ENCODE results near the gene PCED1B.
"Not testable (repeated sequence)": the region's sequence is repeated elsewhere in the genome, so short reads cannot be mapped to it uniquely, and the experiment has no call there.

The PCED1B gene

DNA sequence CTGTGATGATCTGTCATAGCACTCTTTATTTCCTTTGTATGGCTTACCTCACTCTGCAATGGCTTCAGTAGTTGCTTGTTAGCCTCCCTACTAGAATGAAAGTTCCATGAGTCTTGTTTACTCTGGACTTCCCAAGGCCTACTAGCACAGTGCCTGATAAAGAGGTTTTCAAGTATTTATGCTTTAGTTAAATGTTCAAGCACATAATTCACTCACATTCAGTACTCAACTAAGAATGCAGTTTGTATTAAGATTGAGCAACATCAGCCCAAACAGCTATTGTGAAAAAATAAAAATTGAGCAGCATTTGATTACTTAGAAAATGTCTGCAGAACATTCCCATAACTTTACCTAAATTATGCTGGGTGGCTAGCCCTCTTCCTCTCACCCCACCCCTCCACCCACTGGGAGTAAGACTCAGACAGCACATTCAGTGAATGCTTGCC lies 159.3 kb downstream of the PCED1B start:
- DNase-seq, result no peak

DNA sequence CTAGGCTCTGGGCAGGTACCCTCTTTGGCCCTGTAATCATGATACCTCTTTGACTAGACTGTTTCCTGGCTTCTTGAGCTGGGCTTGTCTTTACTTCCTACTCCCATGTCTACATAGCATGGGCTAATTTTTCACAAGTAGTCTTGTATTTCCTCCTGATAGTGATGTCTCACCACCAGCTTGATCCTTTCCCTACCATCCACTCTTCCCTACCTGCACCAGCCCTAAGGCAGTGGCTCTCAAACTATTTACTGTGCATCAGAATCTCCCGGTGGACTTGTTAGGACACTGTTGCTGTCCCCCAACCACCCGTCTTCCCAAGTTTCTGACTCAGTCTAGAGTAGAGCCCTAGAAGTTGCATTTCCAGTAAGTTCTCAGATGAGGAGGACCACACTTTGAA lies 163.0 kb downstream of the PCED1B start:
- DNase-seq, result no peak

DNA sequence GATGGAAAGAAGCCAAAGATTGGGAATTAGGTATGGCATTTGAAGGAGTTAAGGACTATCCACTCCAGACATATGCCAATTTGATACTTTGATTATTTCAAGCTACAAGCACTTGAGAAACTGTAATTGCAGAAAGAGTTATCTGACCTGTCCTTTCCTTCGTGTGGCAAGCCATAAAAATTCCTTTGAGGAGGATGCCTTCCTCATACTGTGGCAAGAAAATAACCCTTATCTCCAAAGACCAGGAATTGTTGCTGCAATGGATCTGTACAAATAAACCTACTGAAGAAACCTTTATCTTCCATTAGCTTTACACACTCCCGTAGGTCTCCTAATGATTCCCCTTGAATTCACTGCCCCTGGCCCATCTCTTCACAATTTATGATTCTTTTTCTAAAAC lies 165.4 kb downstream of the PCED1B start:
- DNase-seq, result no peak

- DNase-seq, result no peak
Measured at GRCh38 chr12:47245623-47246022, 166.2 kb downstream of the PCED1B start.

DNA sequence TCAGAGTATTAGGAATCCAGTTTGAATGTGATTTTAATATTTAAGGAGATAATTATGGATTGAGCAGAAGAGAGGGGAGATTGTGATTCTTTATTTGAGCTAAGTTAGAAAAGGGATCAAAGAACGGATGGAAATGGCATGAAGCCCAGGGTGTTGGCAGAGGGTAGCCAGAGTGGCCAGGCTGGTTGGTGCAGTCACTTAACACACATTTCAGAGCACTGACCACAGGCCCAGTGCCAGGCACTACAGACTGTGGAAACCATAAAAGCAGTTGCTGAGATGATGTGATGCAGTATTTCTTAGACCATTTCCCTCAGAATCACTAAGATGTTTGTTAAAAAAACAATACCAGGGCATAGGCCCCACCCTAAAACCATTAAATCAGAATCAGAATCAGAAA lies 168.0 kb downstream of the PCED1B start:
- DNase-seq, result no peak

DNA sequence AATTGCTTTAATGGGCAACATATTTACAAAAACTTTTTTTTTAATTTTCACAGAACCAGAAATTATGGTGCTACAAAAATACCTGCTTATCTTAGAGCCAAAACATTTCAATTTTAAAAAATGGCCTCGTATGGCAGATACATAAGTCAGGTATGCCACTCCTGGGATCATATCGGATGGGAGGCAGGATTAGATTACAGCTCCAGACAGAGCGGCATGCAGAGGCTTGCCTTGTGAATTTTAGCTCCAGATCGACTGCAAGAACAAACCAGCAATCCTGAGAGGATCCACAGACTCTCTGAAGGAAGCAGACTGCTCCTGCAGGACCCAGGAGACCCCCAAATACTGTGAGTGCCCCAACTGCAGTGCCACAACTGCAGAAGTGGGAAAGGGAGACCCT lies 169.7 kb downstream of the PCED1B start:
- no peak for DNase-seq

GRCh38 chr12:47249719-47250357 lies 170.4 kb downstream of the PCED1B start:
- no peak for DNase-seq

DNA sequence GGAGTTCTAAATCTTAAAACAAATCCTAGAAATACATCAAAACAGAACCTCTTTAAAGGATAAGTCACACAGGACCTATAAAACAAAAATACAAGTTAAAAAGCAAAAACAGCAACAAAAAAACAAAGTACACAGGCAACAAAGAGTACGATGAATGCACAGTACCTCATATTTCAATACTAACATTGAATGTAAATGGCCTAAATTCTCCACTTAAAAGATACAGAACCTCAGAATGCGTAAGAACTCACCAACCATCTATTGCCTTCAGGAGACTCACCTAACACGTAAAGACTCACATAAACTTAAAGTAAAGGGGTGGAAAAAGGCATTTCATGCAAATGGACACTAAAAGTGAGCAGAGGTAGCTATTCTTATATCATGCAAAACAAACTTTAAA lies 172.5 kb downstream of the PCED1B start:
- DNase-seq, result no peak

GRCh38 chr12:47264951-47265350 lies 185.5 kb downstream of the PCED1B start:
- DNase-seq, result no peak

- no peak for DNase-seq
Measured at GRCh38 chr12:47265391-47265790, 186.0 kb downstream of the PCED1B start.

DNA sequence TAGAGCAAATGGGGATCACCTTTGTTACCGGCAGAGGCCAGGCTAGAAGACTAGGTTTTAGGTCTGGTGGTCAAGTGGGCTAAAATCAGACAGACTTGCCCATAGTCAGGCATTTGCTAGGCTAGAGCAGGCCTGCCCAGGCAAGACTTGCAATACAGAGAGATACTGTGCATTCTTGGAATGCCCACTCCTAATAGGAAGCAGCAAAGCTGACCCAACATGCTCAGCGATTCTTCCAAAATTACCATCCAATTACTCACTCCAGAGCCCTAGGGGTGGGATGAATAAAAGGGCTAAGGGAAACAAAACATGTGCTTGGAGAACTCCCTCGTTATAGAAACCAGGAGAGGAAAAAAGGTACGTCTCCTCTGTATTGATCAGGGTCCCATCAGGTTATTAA lies 188.2 kb downstream of the PCED1B start:
- no peak for DNase-seq

DNA sequence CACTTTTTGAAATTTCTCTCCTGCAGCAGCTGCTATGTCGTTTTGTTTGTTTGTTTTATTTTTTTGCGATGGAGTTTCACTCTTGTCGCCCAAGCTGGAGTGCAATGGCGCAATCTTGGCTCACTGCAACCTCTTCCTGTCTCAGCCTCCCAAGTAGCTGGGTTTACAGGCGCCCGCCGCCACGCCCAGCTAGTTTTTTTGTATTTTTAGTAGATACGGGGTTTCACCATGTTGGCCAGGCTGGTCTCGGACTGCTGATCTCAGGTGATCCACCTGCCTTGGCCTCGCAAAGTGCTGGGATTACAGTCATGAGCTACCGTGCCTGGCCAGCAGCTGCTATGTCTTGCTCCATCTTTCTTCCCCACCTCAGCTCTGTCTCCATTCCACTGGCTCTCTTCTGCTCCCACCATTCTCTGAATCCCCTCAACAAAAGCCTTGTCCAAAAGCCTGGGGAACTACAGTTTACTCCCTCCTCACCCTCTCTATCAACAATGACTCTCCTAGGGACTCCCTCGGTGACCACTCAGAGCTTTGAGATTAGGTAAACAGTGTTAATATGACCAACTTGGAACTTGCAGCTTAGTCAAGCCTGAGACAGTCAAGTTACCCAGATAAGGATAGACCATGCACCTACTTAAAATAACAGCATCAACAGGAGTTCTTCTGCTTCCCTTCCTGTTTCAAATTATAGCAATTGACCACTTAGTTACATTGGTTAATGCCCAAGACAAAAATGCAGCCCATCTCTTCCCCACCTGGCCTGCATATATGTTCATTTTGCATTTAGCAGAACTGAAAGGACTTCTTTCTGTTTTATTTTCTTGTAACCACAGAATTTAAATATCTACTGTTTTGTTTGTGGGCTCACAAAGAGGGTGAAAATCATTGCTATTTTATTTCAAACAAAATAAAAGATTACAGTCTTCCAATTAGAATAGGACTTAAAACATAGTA lies 189.4 kb downstream of the PCED1B start:
- DNase-seq, result no peak

DNA sequence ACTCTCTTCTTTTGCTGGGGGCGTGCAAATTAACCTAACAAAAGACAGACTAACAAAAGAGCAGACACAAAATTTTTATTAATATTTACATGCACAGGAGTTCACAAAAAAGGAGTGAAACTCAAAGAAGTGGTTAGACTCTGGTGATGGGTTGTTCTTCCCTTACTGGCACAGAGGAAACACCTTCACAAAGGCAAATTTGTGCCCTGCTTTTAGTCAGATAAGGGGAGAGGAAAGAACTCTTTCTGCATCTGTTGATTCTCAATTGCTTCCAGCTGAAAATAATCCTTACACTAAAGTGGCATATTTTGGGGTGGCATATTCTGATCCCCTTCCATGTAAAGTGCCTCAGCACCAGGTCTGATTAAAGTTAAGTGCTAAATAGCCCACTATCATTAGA lies 190.5 kb downstream of the PCED1B start:
- no peak for DNase-seq

DNA sequence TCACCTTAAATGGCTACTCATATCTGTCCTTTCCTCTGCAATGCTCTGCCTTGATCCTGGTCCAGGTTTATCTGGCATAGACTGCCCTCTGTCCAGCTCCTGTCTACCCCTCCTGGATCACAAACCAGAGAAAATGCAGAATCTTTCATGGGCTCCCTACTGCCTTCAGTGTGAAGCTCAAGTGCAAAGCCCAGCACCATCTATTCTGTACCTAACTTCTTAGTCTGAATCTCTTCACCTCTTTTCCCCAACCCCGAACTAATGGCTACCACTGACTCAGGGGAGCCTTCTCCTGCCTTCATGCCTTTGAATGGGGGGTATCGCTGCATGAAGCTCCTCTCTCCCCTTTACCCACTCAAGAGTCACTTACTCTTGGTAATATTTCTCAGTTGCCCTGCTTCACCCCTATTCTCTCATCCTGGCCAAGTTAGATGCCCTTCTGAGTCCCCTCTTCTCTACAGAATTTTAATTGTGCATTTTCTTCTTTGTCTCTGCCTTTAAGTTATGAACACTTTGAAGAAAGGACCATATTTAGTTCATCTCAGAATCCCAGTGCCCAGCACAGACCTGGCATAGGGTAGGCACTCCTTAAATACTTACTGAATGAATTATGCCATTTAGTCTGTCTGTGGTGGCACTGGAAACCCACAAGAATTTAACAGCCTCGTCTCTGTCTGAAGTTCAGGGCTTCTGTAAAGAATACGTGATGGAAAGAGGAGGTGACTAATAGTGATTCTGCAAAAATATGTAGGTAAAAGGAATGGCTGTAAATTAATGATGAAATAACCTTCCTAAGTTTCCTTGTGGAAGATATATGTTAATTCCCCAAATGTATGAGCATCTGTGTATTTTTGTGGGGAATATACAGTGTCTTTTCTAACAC lies 191.6 kb downstream of the PCED1B start:
- no peak for DNase-seq

- DNase-seq, result no peak
Measured at GRCh38 chr12:47271800-47272239, 192.4 kb downstream of the PCED1B start.

DNA sequence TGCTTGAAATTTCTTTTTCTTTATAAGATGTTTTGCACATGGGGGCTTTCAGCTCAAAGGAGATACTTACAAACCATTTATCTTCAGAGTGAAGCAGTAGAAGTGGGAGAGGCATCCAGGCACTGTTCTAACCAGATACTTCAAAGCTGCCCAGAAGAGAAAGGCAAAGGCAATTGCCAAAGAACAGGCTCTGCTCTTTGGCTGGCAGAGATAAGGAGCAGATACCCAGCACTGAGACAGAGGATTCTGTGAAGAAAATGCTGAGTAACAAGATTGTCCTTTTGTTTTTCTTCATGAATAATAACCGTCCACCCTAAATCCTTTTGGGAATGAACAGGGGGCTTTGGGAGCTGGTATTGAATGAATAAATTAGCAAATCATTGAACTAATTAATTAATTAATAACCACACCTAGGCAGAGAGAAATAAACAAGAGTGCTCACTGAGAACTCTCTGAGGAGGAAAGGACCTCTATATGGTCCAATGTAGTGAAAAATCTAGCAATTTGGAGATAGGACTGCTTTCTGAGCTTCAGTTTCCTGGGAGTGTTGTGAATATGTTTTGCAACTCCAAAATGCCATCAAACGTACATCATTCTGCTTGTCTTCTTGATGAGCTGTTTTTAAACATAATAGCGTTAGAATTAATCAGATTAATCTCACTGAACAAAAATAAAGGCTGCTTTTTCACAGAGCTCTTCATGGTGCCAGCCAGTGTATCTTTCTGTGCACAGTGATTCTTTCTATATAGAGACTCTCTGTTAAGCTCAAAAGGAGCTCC lies 193.2 kb downstream of the PCED1B start:
- no peak for DNase-seq

- no peak for DNase-seq
Measured at GRCh38 chr12:47273191-47273626, 193.8 kb downstream of the PCED1B start.

DNA sequence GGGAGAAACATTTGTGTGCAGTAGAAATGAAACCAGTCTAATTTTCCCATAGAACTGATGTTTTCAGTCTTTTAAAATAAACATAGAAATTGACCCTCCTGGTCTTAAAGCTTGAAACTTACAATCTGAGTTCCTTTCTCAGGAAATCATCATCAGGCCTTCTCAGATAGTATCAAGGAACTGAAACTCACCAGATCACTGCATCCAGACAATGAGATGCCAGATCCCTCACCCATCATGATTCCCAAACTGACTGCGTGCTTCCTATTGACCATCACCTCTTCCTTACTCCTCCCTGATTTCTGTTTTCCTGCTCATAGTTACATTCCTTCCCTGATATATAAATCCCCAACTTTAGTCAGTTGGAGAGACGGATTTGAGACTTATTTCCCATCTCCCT lies 195.3 kb downstream of the PCED1B start:
- no peak for DNase-seq

- DNase-seq, result no peak
Measured at GRCh38 chr12:47276253-47276620, 196.8 kb downstream of the PCED1B start.

DNA sequence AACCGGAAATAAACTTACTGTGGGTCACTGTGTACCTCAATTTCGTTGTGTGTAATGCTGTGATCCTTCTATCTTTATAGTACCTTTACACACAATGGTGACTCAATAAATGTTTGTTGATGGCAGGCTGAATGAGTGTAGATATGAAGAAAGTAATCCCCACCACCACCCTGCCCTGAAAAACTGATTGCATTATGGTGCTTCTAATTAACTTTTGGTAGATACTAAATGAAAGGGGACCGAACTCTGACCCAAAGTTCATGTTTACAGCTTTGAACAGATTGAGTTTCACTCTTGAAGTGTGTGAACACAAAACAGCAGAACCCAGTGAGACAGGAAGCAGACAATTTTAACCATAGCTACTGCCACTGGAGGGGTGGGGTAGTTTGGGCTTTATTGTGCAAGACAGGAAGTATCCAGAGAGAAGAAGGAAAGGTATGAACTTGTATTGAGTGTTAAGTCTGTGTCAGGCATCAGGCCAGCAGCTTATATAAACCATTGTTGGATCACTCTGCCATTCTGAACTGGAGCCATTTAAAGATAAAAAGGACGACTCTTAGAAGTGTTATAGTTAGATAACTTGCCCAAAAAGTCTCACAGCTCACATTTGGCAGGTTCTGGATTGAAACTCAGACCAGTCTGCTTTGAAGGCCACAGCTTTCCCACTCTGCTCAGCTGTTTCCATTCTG lies 197.3 kb downstream of the PCED1B start:
- no peak for DNase-seq

DNA sequence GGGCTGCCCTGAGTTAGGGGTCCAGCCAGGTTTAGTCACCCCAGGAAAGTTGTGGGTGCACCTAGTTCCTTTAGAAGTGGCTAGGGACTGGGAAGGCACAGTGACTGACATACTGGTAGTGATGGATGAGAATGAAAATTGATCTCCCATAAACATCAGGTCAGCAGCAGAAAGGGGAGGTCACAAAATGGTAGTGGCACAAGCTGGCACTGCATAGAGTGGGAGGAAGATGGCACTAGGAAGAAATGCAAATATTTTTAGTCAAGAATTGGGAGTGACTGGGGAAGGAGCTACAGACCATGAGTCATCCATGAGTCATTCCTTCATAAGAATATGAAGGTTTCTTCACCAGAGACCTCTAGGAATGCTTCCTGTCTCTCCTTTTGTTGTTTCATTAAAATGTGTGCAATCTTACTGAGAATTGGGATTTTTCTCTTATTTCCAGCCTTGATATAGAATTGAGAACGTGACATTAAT lies 198.6 kb downstream of the PCED1B start:
- DNase-seq, result no peak

GRCh38 chr12:47279758-47280157 lies 200.3 kb downstream of the PCED1B start:
- DNase-seq, result not testable (repeated sequence)

Measured in GOT3 (cell line).